SW 1271 (cell line): ENCODE results near the gene THSD4.

ENCODE experiments used
- DNase-seq, 2 experiments: peaks; one replicate each; lab custom pipeline; 2025; lab: John Stamatoyannopoulos, UW

Gene THSD4

DNA sequence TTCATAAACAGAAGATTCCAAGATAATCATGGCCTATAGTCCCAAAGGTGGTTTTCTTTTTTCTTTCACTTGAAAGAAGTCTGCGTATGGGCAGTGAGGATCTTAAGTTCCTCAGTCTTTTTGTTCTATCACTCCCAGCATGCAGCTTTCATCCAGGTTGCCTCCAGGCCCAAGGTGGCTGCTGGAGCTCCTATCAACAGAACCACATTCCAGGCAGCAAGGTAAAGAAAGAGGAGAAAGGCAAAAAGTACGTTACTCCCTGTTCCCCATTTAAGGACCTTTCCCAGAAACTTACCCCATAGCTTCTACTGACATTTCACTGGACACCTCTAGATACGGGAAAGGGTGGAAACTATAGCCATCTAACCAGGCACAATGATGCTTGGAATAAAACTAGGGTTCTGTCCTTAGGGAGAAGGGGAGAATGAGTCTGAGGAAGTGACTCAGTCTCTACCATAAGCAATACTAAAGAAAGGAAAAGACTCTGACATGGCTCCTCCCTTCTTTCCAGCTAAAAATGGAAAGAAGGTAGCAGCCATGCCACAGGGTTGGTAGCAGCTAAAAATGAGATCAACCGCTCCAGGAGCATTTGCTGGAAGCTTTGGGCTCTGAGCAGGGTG is 381.2 kb downstream of the THSD4 start:
- DNase-seq = peak in 1 of 2 experiments; percentile 46

DNA sequence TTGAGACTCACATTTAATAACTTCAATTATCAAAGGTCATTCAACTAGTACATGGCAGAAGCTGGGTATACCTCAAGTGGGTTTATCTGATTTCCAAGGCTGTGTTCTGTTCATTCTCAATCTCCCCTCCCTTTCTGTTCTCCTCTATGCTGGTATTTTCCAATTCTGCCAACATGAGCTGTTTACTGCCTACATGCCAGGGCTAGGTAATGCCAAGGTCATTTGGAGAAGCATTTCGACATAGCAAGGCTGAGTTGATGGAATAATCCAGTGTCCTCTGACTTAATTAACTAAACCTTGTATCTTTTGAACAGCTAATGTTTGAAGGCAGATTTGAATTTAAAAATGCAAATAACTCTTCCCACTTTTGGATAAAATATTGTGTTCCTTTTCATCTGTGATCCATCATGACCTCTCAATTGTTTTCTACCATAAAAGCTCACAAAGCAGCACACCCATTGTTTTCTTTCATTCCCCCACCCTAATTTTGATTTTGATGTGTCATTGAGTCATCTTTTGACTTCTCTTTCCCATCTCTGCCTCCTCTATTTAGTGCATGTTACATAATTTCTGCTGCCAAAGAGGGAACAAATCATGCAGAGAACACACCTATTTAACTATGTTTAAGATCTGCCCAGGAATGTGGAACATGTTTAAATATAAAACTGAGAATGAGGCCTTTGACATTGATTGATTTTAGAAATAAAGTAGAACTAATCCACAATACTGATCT is 386.2 kb downstream of the THSD4 start:
- no peak for DNase-seq

DNA sequence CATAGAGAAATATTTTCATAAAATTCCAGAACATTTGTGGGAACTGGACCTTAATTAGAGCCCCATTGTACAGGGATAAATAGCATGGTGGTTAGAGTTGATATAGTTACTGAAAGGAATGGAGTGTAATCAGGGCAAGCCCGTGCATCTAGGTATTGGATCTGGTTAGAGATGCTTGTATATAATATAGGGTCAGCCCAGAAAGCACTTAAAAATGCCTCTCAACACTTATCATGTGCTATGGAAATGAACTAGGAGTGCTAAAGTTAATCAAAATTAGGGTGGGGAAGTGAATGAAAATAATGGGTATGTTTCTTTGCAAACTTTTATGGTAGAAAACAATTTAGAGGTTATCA is 386.8 kb downstream of the THSD4 start:
- no peak for DNase-seq

DNA sequence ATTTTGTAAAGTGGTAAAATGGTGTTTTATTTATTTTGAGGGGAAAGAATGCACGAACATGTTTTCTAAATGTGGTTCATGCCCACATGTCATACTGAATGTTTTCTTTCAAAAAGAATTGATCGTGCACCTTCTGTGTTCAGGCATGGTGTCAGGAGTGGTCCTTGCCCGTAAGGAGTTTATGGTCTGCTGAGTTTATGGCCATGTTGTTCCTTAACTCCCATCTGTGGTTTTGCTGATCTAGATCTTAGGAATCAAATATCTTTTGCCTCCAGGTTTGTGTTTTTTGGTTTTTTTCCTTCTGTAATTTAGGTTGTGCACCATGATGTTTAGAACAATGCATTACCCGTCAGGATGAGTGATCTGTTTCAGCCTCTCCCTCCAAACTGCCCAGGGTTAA is 390.7 kb downstream of the THSD4 start:
- no peak for DNase-seq

DNA sequence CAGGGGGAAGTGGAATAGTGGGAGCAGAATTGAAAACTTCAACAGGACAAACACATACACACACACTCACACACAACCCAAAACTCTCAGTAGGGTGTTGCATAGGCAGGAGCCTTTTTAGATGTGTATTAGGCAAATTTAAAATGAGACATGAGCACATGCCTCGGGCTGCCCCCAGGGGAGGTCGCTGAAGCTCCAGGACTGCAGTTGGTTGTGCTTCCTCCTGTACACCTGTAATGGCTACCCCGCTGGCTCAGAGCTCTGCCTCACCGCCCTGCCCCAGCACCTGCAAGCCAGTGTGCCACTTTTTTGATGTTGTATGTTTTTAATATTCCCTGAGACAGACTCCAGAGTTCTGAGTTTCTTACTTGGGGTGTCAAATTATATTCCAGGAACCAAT is 391.7 kb downstream of the THSD4 start:
- no peak for DNase-seq

DNA sequence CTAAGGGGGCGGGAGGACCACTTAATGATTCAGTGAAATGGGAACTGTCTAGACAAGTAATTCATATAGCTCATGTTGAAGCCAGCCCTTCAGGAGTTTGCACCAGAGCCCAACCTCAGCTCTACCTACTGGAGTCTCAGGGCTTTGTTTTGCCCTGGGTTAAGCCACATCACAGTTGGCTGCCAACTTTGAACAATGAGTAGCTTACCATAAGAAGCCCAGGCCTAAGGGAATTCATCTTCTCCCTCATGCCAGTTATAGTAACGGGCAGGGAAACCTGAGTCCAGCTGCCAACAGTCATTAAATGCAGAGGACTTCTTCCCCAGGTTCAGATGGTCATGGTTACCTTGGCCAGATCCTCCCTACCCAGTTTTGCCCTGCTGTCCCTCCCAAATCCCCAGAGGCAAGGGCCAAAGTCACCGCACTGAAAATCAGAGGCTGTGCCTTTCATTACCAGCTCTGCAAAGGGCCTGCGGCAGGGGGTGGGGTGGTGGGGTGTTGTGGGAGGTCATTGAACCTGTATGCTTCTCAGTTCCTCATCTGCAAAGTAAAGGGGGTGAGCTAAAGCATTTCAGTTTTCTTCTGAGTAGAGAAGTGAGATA is 392.9 kb downstream of the THSD4 start:
- DNase-seq = no peak

DNA sequence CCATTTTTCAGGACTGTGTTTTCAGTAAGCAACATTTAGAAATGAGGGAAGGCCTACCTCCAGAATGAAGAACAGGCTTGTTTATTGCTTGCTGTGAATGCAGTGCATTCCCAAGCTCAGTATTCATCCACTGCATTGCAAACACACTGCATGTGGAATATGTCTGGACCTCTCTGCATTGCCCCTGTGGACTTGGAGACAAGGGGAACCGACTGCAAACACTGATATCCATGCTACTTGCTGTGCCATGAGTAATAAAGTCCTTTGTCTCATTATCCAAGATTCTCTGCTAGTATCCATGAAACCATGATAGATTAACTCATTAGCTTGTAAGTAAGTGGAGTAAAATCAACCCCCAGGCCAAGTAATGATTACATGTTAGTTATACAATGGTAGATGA is 393.9 kb downstream of the THSD4 start:
- no peak for DNase-seq

DNA sequence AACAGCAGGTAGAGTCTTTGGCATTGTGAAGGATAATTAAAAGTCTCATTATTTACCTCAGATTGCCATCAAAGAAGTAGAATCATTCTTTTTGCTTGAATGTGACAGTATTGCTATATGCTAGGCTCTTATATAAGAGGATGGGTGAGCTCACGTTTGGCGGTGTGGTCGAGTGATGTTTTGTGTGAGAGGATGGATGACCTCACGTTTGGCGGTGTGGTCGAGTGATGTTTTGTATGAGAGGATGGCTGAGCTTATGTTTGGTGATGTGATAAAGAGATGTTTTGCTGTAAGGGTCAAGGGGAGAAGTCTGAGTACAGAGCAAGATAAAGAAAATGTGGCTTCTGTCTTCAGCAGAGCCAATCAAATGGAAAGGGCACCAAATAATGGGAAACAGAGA is 395.5 kb downstream of the THSD4 start:
- no peak for DNase-seq

DNA sequence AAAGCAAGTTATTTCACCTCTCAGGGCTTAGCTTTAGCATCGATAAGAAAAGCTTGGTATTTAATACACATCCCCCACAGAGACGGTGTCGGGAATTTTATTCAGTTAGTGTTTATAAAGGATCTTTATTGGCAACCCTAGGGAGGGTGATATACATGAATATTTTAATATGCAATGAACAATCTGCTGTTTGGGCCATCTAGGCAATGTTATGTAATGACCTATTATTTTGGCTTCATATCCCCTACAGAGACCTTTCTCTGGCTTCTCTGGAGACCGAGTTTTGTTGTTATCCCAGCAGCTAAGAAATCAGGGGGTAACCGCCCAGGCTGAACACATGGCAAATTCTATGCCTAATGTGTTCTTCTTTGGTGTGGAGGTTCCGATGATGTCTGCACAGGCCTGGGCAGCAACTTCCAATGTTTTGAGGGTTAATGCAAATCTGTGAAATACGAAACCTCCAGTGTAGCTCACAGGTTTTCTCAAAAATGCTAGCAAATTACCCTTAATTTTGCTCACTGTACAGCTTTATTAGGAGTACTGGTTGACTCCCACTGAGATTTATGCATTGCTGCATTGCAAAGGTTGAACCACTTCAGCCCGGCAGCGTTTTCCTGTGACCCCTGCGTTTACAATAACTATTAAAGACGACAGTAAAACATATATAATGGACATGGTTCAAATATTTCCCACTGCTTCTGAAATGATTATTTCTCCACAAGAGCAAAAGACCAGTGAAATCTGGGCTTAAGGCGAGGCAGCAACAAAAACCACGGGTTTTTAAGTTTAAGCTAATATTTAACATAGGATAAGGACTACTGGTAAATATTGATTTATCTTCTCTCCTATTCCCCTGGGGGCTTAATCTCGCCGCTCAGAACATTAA is 396.8 kb downstream of the THSD4 start:
- no peak for DNase-seq

DNA sequence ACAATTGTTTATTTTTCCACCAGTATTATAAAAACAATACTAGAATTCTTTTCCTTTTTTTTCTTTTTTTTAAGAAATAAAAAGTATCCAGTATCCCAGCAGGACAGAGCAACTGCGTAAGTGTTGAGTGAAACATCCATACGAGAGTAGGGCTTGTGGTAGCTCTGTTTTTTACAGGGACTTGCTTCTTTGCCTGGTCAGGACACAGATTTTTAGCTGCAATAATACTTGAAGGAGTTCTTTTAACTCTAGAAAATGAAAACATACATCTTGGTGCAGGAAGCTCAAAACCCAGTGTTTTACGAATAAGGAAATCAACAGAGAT is 397.4 kb downstream of the THSD4 start:
- DNase-seq = no peak

DNA sequence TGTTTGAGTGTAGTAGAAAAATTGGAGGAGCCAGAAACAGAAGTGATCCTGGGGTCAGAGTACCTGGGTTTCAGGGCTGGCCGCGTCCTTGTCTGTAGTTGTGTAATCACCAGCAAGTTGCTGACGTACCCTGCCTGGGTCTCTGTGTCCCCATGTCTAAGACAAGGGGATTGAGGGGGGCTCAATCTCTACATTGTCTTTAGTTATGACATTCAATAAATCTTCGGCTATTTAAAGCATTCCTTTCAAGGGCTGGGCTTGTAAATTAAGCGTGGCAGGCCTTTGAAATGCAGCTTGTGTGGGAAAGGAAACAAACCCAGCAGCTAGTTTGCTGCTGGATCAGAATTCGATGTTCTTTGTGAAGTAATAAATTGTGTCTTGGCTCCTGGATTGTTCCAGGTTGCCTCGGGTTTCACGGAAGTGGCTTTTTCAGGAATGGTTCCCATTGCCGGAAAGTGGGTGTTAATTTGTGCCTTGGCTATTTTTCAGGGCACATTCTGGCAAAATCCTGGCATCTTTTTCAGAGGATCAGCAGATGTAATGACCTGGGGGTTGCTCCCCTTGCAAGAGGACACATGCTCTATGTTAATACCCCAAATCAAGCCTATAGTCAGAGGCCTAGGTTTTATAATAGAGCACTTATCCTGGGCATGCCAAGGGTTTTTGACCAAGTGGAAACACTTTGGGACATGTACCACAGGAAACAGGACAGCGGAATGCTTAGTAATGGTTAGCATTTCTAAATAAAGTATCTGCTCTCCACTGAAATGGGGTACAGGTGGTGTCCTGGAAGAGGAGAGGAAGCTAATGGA is 400.3 kb downstream of the THSD4 start:
- no peak for DNase-seq

DNA sequence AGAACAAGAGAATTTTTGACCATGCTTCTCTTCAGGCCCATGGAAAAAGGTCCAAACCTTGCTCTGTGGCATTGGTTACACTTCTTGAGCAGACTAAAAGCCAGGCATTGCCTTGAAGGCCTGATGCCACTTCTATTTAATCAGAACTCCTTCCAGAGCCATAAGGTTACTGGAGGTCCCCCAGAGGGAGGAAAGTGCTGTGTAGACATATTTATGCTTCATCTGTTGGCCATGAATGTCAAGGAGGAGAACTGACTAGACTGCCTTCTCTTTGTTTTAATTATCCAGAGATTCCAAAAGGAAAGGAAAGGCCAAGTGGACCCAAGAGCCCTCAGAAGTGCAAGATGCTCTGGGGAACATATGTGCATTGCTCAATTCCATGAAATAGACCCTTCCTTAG is 402.5 kb downstream of the THSD4 start:
- DNase-seq = no peak

DNA sequence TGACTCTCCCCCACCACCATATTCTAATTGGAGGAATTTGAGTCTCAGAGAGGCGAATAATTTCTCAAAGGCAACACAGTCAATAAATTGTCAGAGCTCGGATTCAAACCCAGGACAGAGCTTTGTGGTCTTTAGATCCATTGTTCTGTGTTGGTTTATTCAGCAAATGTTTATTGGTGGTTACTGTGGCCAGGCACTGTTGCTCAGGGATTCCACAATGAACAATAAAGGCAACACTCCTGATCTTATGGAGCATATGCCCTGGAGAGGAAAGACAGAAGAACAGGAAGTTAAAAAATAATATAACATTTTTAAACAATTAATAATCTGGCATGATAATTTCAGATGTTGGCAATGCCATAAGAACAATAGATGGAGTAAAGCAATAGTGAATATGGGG is 403.4 kb downstream of the THSD4 start:
- no peak for DNase-seq

DNA sequence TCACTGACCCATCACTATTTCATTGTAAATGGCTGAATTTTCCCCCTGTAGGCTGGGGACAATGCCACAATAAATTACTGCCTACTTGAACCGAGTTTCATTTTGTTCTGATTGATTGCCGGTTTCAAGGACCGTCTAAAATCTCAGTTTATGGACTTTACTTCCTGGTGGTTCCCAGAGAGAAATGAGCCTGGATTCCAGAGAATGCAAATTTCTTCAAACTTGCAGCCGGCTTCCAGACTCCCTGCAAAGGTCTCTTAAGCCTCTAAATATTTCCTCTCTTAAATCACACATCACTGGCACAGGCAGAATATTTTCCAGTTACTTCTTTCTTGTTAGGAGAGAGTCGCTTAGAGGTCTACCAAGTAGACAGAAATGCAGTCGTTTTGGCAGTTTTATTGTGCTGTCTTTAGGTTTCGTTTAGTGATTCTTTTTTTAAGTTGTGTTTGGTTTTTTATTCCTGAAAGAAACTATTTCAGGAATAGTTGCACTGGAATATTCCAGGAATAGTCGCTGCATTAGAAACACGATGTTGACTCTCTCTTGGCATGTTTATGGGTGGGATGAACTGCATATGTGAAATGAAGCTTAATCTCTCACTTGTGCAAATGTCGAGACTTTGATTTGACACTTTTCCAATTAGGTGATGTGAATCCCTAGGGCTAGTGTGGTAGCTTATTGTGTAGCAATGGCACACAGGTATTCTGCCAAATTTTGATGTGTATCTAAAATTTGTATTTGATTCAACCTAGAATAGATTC is 411.0 kb downstream of the THSD4 start:
- DNase-seq = no peak

DNA sequence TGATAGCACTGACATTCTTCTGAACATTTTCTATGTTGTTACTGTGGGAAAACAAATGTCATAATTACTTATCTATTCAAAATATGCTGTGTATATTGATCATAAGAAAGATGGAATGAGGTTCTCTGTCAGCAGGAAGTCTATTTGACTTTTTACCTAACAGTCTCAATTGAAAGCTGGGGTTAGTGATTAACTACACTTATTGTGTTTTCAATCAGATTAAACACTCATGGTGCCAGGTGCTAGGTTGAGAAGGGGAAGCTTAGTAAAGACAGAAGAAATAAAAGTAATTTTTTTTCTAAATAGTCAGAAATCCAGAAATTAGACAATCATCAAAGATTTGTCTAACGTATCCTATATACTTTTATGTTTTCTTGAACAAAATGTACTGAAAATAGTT is 414.1 kb downstream of the THSD4 start:
- DNase-seq = no peak

DNA sequence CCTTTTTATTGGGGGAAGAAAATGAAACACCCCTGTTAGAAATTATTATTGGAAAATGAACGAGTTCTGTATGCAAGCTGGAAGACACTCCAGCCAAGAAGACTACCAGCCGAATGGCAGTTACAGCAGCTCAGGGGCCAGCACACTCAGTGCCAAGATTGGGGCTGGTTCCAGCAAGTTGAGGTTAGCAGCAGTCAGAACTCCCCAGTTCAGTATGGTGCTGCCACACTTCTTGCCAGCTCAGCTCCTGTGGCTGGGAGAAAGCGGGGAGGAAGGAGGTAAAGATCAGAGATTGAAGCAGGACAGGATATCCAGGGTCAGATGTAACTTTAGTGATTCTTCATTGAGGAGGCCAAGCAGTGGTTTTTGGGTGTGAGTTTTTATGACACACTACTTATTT is 414.8 kb downstream of the THSD4 start:
- DNase-seq = no peak

DNA sequence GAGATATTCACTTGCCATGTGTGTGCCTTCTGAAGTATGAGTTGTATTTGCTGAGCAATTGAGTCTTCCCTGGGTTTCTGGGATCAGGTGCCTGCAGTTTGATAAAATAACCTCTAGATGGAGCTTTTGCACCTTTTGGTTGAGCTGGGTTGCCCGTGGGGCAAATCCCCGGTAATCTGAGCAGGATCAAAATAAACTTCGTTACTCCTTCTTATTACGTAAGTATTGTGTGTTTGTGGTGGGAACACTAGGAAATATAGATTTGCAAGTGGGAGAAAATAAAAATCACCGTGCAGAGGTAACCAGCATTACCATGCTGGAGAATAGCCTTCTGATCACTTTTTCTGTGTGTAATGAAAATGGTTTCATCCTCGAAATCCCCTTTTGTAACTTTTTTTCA is 417.7 kb downstream of the THSD4 start:
- DNase-seq = peak in 1 of 2 experiments; percentile 21

DNA sequence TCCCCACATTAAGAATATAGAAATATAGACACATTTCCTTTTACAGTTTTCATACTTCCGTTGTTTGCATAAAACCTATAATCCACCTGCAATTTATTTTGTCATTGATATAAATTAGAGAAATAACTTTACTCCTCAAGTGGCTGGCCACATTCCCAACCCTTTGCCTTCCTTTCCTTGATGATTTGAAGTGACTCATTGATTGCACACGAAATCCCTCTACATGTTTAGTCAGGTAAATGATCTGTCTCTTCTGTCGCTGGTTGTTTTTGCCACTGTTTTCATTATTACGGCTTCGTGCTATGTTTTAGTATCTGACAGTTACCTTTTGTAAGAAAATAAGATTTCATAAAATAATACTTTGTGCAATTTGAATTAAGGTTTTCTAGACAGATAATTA is 422.9 kb downstream of the THSD4 start:
- DNase-seq = no peak

DNA sequence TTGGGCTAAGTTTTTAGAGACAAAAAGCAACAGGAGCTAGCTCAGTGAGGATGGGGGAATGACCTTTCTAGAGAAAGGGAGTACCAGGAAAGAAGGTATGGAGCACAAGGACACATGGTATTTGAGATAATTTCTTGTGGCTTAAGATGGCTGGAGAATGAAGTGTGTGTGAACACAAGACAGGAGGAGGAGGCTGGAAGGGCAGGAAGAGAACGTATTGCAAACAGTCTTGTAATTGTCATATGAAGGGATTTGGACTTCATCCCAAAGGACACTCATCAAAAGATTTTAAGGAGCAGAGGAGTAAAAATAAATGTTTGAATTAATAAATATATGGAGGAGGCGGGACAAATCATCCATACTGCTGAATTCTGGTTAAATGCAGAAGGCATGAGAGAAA is 426.5 kb downstream of the THSD4 start:
- no peak for DNase-seq

DNA sequence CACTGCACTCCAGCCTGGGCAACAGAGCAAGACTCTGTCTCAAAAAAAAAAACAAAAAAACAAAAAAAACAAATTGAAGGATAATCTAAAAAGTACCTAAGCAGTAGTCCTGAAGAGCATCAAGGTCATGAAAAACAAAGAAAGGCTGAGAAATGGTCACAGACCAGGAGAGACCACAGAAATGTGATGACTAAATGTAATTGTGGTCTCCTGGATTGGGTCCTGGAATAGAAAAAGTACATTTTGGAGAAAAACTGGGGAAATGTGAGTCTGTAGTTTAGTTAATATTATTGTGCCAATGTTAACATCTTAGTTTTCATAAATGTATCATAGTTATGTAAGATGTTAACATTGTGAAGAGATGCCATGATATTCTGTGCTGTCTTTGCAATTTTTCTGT is 427.6 kb downstream of the THSD4 start:
- DNase-seq = no peak

DNA sequence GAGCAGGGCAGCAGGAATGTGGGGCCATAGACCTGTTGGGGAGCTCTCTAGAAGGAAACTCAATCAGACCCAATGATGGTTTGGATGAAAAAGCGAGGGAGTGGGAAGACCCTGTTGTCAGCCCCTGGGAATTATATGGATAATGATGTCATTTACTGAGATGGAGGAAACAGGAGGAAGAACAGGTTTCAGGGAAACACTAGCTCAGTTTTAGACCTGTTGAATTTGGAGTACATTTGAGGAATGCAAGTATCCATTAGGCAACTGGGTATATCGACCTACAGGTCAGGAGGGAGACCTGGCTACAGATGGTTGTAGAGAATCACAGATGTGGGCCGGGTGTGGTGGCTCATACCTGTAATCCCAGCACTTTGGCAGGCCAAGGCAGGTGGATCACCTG is 428.1 kb downstream of the THSD4 start:
- DNase-seq = no peak
